NCI-H2196 (cell line): Measurements from ENCODE around the gene TMEM116.
"Not testable (repeated sequence)": the region's sequence is repeated elsewhere in the genome, so short reads cannot be mapped to it uniquely, and the experiment has no call there.

ENCODE experiments used
- DNase-seq: peaks from one replicate; lab custom pipeline; 2025; ENCODE audit not compliant: unreplicated experiment; lab: John Stamatoyannopoulos, UW

The TMEM116 gene

DNA sequence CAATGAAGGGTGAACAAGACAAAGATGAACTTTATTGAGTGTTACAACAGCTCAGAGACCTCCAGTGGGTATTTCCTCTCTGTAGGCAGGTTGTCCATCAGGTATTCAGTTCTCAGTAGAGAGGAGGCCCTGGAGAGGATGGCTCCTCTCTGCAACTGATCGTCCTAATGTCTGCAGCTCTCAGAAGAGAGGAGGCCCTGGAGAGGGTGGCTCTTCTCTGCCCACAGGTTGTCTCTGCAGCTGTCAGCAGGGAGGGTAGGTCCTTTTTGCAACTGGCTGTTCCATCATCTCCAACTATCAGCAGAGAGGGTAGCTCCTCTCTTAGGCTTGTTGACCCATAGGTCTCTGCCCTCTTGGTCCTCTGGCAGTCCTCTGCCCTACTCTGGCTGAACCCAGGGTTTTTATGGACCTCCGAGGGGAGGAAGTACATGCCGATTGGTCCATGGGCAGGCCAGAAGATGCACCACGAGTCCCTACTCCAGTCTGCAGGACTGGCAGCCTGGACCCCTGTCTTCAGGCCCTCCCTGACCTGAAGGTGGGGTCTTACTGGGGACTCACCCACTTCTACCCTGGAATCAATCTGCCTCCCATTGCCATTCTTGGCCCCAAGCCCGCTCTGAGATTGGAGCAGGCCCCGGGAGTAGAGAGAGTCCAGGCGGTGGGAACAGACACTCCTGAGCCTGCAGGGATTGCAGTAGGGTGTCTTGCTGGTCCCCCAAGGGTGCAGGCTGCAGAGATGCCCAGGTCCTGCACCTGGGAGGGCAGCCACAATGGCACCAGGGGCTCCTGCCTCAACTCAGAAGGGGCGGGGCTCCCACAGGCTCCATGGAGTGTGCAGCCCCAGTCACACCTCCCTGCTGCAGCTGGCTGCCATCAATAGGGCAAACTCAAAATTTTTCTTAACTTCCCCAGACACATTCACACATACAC lies 2.3 kb downstream of the TMEM116 start:
- DNase-seq: no peak

DNA sequence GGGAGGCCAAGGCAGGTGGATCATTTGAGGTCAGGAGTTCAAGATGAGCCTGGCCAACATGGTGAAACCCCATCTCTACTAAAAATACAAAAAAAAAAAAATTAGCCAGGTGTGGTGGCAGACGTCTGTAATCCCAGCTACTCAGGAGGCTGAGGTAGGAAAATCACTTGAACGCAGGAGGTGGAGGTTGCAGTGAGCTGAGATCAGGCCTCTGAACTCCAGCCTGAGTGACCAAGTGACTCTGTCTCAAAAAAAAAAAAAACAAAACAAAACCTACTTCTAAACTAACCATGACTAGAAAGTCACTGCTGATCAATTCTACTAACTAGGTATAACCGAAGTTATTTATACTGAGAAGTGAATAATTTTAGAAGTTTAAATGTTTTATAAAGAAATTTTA lies 3.4 kb downstream of the TMEM116 start:
- not testable (repeated sequence) for DNase-seq

DNA sequence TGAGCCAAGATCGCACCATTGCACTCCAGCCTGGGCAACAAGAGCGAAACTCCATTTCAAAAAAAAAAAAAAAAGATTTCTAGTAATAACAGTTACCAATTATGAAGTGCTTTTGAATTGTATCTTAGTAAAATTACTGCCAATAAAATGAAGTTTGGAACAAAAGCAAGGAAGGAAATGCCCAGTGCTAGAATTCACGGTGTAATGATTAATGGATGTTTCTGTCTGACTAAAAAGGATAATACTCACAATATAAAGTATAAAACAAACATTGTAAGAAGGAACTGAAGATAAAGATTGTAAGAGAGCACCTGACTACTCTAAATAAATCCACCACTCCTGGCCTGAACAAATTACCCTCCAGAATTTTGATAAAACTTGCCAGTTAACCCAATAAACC lies 4.0 kb downstream of the TMEM116 start:
- DNase-seq: no peak

DNA sequence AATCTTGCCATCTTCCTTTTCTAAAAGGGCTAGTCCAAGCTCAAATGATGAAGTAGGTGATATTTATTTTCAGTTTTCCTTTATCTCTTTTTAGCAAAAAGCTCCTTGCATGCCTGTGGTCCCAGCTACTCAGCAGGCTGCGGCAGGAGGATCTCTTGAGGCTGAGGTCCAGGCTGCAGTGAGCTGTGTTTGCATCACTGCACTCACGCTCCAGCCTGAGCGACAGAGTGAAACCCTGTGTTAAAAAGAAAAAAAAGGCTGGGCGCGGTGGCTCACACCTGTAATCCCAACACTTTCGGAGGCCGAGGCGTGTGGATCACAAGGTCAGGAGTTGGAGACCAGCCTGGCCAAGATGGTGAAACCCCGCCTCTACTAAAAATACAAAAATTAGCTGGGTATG lies 5.0 kb downstream of the TMEM116 start:
- DNase-seq: no peak

DNA sequence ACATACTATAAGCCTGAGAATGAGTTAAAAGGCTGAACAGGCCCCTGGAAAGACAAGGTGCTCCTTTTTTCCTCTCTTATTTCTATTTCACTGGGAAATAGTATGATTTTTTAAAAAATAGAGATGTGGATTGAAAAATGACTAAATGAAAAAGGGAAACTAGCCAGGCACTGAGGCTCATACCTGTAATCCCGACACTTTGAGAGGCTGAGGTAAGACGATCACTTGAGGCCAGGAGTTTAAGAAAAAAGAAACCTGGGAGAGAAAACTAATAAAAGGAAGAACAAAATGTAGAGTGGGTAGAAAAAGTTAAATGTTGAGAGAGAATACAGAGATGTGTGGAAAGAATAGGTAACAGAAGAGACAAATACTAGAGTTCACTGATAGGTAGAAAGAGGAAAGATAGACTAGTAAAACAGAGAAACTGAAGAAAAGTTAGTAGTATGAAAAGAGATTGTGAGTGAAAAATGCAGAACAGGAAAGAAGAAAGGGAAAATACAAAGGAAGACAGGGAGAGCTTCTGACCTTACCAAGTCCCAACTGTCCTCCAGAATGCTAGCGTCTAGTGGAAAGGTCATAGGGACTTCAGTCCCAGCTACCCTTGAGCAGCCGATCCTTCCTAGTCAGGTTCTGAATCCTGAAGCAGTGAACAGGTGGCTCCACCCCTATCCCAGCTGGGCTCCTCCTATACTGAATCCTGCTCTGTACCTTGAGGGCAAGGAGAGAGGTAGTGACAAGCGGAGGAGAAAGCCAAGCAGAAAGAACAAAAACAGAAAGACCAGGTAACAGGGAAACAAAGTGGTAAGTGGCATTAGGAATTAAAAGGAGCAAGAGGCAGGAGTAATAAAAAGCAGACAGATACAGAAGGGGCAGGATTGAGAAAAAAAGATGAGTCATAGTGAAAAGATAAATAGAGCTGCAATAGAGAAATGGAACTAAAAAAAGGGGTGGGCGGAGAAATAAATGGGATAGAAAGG lies 7.3 kb downstream of the TMEM116 start:
- peak; percentile 61 for DNase-seq

DNA sequence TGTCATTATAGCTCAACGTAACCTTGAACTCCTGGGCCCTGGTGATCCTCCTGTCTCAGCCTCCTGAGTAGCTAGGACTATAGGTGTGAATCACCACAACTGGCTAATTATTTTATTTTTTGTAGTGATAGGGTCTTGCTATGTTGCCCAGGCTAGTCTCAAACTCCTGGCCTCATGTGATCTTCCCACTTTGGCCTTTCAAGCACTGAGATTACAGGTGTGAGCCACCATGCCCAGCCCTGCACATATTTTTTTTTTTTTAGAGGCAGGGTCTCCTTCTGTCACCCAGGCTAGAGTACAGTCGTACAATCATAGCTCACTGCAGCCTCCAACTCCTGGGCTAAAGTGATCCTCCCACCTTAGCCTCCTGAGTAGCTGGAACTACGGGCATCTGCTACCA lies 8.9 kb downstream of the TMEM116 start:
- DNase-seq: no peak

DNA sequence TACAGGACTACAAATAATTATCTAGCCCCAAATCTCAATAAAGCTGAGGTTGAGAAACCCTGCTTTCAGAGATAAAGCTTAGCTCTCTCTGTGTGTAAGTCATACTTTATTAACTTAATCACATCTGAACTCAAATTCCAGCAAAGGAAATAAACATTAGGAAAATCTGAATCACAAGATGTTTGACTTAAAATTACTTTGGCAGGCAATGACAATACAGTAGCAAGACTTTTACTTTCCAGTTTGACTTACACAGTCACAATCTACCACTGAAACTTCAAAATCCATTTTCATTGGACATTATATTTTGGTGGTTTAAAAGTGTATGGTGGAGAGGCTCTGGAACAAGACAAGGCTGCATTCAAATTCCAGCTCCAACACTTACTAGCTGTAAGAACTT lies 11.4 kb downstream of the TMEM116 start:
- DNase-seq: no peak

DNA sequence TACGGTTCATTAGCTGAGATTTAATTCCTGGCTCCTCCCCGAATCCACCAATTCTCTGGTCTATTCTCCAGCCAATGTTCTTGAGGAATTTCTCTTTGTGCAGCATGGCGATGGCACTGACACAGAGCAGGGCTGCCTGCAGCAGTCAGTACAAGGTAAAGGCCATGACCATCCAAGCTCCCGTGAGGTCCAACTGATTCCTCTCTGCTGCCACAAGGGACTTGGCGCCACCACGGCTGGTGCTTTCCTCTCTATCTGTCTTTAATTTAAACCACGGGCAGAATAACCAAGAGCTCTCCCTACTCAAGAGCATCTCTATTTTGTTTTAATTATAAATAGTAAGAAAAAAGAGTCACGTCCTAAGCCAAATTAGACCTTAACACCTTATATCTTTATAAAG lies 12.1 kb downstream of the TMEM116 start:
- no peak for DNase-seq

DNA sequence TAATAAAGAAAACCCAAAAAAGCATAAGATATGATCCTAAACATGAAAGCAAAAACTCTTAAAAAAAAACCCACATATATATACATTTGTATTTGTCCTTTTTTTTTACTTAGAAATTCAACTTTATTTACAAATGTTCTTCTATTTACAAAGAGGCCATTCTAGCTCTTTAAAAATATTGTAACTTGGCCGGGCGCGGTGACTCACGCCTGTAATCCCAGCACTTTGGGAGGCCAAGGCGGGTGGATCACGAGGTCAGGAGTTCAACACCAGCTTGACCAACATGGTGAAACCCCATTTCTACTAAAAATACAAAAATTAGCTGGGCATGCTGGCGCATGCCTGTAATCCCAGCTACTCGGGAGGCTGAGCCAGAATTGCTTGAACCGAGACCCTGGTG lies 13.8 kb downstream of the TMEM116 start:
- not testable (repeated sequence) for DNase-seq

DNA sequence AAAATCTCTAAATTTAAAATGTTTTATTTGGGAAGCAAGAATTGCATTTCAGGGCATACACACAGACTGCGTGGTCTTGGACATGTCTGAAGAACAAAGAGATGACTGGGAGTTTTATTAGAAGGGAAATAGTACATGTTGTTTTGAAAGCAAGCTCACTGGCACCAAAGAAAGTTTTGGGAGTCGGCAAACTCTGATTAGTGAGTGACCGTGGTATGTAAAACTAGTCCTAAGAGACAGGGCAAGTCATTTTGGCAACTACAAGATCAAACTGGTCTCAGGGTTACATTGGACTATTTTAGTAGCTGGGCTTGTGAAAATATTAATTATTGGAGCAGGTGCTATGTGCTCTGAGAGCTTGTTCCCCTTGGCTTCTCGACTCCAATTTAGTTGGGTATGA lies 14.9 kb downstream of the TMEM116 start:
- no peak for DNase-seq

DNA sequence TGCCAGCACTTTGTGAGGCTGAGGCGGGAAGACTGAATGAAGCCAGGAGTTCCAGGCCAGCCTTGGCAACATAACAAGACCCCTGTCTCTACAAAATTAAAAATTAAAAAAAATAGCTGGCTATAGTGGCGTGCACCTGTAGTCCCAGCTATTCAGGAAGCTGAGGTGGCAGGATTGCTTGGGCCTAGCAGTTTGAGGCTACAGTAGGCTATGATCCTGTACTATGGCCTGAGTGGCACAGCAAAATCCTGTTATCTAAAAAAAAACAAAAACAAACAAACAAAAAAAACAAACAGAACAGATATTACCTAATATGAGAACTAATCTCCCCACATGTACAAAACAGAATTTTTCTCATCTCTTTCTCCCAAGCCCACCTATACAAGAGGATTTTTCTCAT lies 15.7 kb downstream of the TMEM116 start:
- DNase-seq: no peak

DNA sequence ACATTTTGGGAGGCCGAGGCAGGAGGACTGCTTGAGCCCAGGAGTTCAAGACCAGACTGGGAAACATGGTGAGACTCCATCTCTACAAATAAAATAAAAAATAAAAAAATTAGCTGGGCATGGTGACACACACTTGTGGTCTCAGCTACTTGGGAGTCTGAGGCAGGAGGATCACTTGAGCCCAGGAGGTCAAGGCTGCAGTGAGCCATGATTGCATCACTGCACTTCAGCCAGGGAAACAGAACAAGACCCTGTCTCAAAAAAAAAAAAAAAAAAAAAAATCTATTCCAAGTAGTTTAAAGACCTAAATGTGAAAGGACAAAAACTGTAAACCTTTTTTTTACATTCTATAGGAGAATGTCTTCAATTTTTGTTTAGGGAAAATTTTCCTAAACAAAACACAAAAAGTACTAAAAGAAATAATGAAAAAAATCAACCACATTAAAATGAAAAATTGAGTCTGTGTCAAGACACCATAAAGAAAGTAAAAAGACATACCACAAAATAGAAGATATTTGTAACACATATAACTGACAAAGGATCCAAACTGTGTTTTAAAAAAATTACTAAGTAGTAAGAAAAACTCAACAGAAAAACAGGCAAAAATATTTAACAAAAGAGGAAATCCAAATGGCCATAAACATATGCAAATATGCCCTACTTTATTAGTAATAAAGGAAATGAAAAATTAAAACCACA lies 17.0 kb downstream of the TMEM116 start:
- DNase-seq: no peak

DNA sequence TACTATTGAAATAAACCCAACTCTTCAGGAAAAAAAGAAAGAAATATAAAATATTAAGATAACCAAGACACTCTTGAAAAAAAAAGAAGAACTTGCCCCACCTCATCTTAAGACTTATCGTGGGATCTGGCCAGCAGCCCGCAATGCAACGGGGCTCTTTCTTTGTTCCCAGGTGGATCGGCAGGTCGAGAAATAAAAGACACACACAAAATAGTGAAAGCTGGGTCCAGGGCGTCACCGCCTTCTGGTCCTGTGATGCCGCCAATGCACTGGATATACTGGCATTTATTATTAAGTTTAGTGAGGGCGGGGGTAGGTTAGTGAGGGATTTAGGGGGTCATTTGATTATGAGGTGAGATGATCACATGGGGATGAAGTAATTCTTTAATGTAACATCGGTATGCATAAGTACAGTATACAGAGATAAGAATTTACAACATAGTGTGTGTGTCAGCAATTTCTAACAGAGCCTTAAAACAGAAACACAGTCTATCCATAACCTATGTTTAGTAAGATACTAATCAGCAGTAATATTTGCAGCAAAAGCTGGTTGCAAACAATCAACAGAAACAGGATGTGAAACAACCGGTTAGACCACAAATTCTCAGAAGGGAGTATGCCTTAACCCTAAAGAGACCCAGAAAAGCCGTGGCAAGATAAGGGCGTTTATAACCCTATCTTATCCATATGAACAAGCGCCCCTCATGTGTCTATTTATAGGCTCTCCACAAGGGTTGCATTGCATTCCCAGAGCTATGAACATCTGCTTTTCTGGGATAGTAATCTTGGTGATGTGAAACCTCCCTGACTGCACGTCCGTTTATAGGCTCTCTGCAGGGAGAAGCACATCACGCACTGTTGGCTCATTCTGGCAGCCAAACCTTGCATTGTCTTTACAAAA lies 18.5 kb downstream of the TMEM116 start:
- DNase-seq: not testable (repeated sequence)

DNA sequence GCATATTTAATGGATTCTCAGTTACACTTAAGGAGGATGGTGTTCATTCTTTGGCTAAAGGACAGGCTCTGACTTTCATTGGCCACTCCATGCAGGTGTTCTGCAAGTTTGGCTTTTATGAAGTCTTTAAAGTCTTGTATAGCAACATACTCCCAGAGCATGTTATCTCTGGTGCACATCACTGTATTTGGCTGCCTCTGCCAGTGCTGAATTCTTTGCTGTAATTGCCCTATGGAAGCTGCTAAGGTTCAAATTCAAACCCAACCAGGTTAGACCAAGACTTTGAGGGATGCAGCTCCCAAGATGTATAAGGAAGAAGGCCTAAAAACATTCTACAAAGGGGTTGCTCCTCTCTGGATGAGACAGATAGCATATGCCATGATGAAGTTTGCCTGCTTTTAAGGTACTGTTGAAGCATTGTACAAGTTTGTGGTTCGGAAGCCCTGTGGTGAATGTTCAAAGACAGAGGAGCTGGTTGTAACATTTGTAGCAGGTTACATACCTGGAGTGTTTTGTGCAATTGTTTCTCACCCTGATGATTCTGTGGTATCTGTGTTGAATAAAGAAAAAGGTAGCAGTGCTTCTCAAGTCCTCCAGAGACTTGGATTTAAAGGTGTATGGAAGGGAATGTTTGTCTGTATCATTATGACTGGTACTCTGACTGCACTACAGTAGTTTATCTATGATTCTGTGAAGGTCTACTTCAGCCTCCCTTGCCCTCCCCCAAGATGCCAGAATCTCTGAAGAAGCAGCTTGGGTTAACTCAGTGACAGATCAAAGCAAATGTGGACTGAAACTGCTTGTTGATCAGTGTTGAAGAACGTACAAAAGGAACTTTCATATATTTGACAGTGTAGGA lies 19.4 kb downstream of the TMEM116 start:
- no peak for DNase-seq

DNA sequence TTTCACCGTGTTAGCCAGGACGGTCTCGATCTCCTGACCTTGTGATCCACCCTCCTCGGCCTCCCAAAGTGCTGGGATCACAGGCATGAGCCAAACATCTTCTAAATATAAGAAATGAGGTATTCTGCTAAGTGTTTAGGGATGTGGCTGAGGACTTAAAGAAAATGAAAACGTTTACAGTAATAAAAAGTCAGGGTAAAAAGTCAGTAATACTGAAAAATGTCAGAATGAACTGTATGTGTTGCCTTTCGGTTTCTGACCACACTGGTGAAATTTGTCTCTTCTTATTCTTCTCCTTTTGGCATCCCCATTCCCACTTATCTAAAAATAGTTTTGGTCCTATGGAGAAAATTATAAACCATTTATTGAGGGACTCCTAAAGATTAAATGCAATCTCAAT lies 20.5 kb downstream of the TMEM116 start:
- DNase-seq: no peak

DNA sequence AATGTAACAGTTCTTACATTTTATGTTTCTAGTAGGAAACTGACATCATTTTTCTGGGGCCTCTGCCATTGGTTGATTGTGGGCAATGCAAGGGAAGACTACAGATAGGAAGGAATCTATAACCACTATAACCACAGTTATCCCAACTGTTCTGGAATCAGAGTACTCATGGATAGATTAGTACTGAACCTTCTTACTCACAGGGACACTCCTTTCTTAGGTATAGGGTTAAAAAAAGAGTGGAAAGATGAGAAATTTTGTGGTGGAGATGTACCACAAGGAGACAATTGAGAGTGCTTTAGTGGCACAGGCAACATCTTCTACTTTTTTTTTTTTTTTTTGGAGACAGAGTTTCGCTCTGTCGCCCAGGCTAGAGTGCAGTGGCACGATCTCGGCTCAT lies 21.0 kb downstream of the TMEM116 start:
- DNase-seq: no peak

DNA sequence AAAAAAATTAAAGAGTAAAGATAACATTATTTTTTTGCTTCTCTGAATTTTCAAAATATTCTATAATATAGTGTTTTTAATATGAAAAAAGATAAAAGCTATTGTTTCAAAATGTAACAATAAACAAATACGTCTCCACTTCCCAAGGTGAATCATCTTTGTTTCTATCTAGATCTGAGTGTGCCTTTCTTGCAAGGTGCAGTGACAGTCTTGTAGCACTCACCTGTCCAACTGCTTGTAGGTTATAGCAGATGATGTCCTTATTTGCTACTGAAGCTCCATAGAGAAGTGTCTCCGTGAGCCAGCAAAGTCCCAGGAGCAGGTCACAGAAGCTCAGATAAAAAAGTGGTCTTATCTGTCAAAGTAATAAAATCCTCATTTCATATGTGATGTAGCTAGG lies 21.4 kb downstream of the TMEM116 start:
- DNase-seq: no peak

DNA sequence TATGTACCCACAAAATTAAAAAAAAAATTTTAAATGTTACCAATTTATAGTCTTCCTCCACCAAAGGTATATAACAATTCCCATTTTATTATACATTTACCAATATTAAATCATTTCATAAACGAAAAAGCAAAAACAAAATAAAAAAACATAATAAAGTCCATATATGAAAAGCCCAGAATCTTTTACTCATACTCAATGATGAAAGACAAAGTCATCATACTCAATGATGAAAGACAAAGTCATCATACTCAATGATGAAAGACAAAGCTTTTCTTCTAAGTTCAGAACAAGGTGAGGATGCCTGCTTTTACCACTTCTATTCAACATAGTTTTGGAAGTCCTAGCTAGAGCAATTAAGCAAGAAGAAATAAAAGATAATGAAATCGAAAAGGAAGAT lies 28.1 kb downstream of the TMEM116 start:
- no peak for DNase-seq

DNA sequence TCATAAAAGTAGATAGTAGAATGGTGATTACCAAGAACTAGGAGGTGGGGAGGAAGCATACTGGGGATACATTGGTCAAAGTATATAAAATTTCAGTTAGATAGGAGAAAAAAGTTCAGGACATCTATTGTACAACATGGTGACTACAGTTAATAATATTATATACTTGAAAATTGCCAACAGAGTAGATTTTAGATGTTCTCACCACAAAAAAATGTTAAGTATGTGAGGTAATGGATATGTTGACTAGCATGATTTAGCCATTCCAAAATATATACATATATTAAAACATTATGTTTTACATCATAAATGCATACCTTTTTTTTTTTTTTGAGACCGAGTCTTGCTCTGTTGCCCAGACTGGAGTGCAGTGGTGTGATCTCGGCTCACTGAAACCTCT lies 31.0 kb downstream of the TMEM116 start:
- DNase-seq: no peak
